GM06990 (cell line): ENCODE results near the gene FNDC3B.

Experiments used
- DNase-seq: peaks from one replicate; pipeline ENCODE4 v3.0.0-alpha.2; 2011; ENCODE audit not compliant: insufficient read length; ENCODE audit errors: extremely low read depth
- H3K27me3 ChIP-seq: replicated peaks from 2 replicates; pipeline ENCODE4 v1.6.0; 2011; ENCODE audit warnings: low read length; ENCODE audit not compliant: control insufficient read depth, insufficient read depth
- H3K36me3 ChIP-seq: 2 replicates; pipeline ENCODE4 v1.5.1; 2011; ENCODE audit warnings: low read length; ENCODE audit not compliant: control insufficient read depth, insufficient read depth
- H3K4me3 ChIP-seq: replicated peaks from 2 replicates; pipeline ENCODE4 v1.5.1; 2011; ENCODE audit warnings: low read depth, mild to moderate bottlenecking, control low read depth, low read length
- TF ChIP-seq, protein P1 (sequence below): IDR thresholded peaks from 2 replicates; pipeline ENCODE4 v1.5.1; 2011; ENCODE audit warnings: low read length, control low read depth, mild to moderate bottlenecking, inconsistent platforms; ENCODE audit not compliant: insufficient read depth, poor library complexity, severe bottlenecking

The FNDC3B gene

DNA sequence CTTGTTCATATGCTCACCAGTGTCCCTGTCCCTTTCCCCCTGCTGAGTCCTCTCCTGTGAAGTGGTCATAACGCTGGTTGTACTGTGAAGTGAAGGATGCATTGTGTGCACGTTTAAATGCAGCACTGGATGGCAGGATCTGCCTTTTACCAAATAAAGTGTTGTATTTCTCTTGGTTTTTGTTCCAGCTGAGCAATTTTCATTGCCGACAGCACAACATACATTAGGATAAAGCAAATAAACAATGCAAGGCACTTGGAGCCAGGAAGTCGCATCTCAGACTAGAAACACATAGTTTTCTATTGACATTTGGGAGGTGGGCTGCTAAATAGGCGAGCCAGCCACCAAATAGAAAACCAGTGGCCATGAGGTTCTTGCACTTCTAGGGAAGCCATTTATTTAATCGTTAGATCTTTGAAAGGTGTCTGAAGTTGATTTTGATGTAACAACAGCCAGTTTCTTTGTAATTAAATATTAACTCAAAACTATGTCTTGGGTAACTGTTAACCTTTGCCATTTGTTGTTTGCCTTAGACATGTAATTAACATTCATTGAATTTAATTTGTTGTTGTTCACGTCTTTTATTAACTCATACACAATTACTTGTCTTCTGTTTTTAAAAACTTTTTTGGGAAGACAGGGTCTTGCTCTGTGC lies 185.3 kb downstream of the FNDC3B start:
- Histone ChIP-seq H3K36me3 (no peaks in the 10 kb centered on the region), H3K4me3 (no peak overlapping the region), H3K27me3 (no peaks in the 10 kb centered on the region)
- TF ChIP-seq, protein P1, sequence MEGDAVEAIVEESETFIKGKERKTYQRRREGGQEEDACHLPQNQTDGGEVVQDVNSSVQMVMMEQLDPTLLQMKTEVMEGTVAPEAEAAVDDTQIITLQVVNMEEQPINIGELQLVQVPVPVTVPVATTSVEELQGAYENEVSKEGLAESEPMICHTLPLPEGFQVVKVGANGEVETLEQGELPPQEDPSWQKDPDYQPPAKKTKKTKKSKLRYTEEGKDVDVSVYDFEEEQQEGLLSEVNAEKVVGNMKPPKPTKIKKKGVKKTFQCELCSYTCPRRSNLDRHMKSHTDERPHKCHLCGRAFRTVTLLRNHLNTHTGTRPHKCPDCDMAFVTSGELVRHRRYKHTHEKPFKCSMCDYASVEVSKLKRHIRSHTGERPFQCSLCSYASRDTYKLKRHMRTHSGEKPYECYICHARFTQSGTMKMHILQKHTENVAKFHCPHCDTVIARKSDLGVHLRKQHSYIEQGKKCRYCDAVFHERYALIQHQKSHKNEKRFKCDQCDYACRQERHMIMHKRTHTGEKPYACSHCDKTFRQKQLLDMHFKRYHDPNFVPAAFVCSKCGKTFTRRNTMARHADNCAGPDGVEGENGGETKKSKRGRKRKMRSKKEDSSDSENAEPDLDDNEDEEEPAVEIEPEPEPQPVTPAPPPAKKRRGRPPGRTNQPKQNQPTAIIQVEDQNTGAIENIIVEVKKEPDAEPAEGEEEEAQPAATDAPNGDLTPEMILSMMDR = no peak
- DNase-seq = no peak

DNA sequence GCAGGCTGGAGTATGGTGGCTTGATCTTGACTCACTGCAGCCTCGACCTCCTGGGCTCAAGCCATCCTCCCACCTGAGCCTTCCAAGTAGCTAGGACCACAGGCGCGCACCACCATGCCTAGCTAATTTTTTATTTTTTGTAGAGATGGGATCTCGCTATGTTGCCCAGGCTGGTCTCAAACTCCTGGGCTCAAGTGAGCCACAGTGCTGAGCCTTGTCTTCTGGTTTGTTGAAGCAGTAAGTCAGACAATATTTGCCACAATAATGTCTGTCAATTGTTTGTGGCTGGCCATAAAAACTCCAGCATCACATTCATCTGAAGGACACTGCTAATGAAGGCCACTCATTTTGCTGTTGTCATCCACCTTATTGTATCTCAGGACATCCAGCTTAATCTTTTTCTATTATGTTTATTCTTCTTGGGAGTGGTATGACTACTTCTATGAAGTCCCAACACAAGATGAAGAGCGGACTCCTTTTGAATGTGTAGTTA lies 185.9 kb downstream of the FNDC3B start:
- TF ChIP-seq, protein P1 = no peak
- no peak for DNase-seq
- Histone ChIP-seq H3K27me3 (no peaks in the 10 kb centered on the region), H3K4me3 (no peak overlapping the region), H3K36me3 (no peaks in the 10 kb centered on the region)

DNA sequence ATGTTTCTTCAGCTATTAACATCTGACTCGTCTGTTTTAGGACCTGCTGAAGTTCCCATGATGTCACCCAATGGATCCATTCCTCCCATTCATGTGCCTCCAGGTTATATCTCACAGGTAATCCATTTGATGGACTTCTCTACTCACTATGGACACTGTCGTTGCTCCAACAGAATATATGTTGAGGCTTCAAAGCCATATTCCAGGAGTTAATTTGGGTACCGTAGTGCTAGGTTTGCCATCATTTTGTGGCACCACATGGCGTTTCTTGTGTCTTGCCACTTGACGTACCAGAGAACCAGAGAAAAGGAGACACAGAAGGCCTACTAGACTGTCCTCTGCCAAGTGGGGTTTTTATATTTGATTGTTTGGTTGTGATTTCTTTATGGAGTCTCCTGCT lies 187.5 kb downstream of the FNDC3B start:
- no peak for DNase-seq
- TF ChIP-seq, protein P1 = no peak
- no peaks in the 10 kb centered on the region for H3K27me3 ChIP-seq
- no peak overlapping the region for H3K4me3 ChIP-seq
- no peaks in the 10 kb centered on the region for H3K36me3 ChIP-seq

DNA sequence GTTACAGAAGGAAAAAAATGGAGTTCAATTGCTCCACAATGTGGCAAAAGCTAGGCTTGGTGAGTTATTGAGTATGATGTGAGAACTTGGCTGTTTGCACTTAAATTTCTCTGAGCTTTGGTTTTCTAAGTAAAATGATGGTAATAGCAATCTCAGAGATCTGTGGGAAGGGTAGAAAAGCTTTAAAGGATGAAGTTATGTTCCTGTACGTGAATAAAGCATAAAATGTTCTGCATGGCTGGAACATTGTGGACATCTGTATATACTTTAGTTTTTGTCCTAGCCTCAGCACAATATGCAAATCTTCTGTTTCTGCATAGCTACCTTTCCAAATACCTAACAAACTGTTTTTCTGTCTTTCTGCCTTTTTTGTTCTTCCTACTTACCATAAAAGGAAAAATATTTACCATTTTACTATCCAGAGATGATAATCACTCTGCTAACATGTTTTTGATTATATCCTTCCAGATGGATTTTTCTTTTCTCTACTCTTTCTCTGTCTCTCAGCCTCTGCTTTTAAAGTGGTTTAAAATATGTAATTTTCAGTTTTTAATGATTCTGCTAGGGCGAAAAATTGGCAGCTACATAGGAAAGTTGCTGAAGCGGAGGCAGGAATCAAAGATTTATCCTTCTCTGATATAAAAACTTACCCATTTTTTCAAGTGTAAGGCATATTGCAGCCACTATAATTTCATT lies 188.1 kb downstream of the FNDC3B start:
- H3K36me3 ChIP-seq = no peaks in the 10 kb centered on the region
- H3K4me3 ChIP-seq = no peak overlapping the region
- TF ChIP-seq, protein P1 = no peak
- no peak for DNase-seq
- no peaks in the 10 kb centered on the region for H3K27me3 ChIP-seq

DNA sequence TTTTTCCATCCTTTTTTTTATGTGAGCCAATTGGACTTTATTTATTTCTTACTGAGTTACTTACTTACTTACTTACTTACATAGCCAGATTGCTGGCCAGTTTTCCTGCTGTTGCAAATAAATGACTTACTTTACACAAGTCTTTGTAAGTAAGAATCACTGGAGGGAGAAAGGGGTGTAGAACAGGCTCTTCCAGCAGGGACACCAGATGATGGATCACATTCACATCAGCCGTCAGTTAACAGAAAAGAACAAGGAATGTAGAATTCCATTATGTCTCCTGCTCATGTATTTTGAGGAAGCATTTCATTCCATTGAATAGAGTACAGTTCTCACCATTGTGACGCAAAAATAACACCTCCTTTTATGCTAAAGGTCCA lies 188.6 kb downstream of the FNDC3B start:
- TF ChIP-seq, protein P1 = no peak
- DNase-seq = no peak
- Histone ChIP-seq H3K27me3 (no peaks in the 10 kb centered on the region), H3K36me3 (no peaks in the 10 kb centered on the region), H3K4me3 (no peak overlapping the region)
